Measurements from ENCODE around the gene TTC39B.

Gene TTC39B

GRCh38 chr9:15189481-15189880 is 117.5 kb downstream of the TTC39B start:
- no peak overlapping the region for H3K4me3 ChIP-seq (ENCODE audit: low read depth, low read length)
- TF ChIP-seq, protein P1, sequence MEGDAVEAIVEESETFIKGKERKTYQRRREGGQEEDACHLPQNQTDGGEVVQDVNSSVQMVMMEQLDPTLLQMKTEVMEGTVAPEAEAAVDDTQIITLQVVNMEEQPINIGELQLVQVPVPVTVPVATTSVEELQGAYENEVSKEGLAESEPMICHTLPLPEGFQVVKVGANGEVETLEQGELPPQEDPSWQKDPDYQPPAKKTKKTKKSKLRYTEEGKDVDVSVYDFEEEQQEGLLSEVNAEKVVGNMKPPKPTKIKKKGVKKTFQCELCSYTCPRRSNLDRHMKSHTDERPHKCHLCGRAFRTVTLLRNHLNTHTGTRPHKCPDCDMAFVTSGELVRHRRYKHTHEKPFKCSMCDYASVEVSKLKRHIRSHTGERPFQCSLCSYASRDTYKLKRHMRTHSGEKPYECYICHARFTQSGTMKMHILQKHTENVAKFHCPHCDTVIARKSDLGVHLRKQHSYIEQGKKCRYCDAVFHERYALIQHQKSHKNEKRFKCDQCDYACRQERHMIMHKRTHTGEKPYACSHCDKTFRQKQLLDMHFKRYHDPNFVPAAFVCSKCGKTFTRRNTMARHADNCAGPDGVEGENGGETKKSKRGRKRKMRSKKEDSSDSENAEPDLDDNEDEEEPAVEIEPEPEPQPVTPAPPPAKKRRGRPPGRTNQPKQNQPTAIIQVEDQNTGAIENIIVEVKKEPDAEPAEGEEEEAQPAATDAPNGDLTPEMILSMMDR (IDR thresholded peaks at IDR 0.05; ENCODE audit: insufficient read depth, low read depth, low read length, missing control alignments): no peak
- no peak for DNase-seq (ENCODE audit: low read depth)

GRCh38 chr9:15187589-15187988 is 119.4 kb downstream of the TTC39B start:
- H3K4me3 ChIP-seq (ENCODE audit: low read depth, low read length): no peak overlapping the region
- TF ChIP-seq, protein P1 (IDR thresholded peaks at IDR 0.05; ENCODE audit: insufficient read depth, low read depth, low read length, missing control alignments): no peak
- DNase-seq (ENCODE audit: low read depth): no peak

DNA sequence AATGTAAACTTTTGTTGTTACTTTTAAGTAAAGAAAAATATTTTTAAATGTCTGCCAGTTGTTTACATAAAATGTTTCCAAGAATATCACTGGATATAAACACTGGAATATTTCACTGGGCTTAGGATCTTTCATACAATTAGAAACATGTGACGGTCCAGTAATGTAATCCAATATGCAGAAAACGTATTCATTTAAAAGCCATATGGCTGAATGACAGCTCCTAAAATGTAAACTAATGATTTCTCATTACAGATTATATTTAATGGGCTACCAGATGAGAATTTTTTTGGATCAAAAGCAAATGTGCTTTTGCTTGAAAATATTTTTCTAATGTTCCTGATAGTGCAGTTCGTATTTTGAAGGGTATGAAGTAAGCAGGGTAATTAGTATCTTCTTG is 124.3 kb downstream of the TTC39B start:
- H3K4me3 ChIP-seq (ENCODE audit: low read depth, low read length): no peak overlapping the region
- TF ChIP-seq, protein P1 (IDR thresholded peaks at IDR 0.05; ENCODE audit: insufficient read depth, low read depth, low read length, missing control alignments): no peak
- DNase-seq (ENCODE audit: low read depth): no peak

DNA sequence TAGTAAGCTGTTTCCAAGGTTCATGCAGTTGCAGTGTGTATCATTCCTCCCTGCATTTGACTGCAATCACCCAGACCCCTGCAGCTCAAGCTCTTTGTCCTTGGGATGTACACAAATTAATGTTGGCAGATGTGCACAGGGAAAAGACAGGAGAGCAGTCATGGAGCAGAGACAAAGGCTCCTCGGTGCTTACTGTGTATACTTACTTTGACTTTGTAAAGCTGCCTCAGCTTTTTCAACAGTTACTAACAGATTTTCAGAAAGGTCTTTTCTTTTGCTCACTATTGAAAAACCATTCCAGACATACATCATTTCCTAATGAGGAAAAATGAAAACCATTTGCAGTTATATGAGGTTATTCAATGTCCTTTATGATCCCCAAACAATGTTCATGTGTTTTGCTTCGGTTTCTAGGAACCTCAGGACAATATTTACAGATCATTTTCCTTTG is 124.9 kb downstream of the TTC39B start:
- TF ChIP-seq, protein P1 (IDR thresholded peaks at IDR 0.05; ENCODE audit: insufficient read depth, low read depth, low read length, missing control alignments): no peak
- H3K4me3 ChIP-seq (ENCODE audit: low read depth, low read length): no peak overlapping the region
- DNase-seq (ENCODE audit: low read depth): no peak

DNA sequence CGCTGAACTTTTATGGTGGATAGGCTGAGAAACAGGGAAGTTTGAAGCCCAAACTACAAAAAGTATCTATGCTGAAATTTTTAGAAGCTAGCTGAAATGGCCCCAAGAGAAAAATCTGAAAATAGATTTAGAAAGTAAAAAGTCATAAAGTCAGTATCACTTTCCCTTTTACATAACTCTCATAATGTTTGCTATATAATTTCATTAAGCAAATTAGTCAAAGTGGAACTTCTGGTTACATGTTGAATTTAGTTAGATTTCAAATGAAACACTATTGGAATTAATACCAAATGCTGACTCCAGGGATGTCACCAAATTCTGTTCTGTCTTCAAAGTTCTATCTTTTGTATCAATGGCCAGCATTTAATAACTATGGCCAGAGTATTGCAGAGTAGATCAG is 126.9 kb downstream of the TTC39B start:
- H3K4me3 ChIP-seq (ENCODE audit: low read depth, low read length): no peak overlapping the region
- no peak for DNase-seq (ENCODE audit: low read depth)
- TF ChIP-seq, protein P1 (IDR thresholded peaks at IDR 0.05; ENCODE audit: insufficient read depth, low read depth, low read length, missing control alignments): no peak

GRCh38 chr9:15178631-15179030 is 128.4 kb downstream of the TTC39B start:
- H3K4me3 ChIP-seq (ENCODE audit: low read depth, low read length): no peak overlapping the region
- no peak for DNase-seq (ENCODE audit: low read depth)
- TF ChIP-seq, protein P1 (IDR thresholded peaks at IDR 0.05; ENCODE audit: insufficient read depth, low read depth, low read length, missing control alignments): no peak

GRCh38 chr9:15176836-15177235 is 130.2 kb downstream of the TTC39B start:
- no peak for DNase-seq (ENCODE audit: low read depth)
- TF ChIP-seq, protein P1 (IDR thresholded peaks at IDR 0.05; ENCODE audit: insufficient read depth, low read depth, low read length, missing control alignments): no peak
- H3K4me3 ChIP-seq (ENCODE audit: low read depth, low read length): no peak overlapping the region
